Activated CD4-positive, alpha-beta T cell treated with anti-CD3 and anti-CD28 coated beads, Interleukin-2, amount 10 ng/mL, durations not matched to agents 24 days and 14 days (primary cell): ENCODE measurements around the gene ABCG5. TPM values are rescaled to one million over a fixed set of nuclear protein-coding genes. Genes with fewer than 3 reads are reported as not detected.

Experiments used
- DNase-seq: peaks from one replicate; pipeline ENCODE4 v3.0.0; 2022
- H3K27ac Mint-ChIP-seq: one replicate; pipeline ENCODE4 v1.8.0; 2022; ENCODE audit warnings: mild to moderate bottlenecking, mixed read lengths
- H3K27me3 Mint-ChIP-seq: one replicate; pipeline ENCODE4 v1.8.0; 2022; ENCODE audit warnings: mixed read lengths
- H3K36me3 Mint-ChIP-seq: one replicate; pipeline ENCODE4 v1.8.0; 2022; ENCODE audit warnings: low read depth, mild to moderate bottlenecking, mixed read lengths
- H3K4me1 Mint-ChIP-seq: one replicate; pipeline ENCODE4 v1.8.0; 2021; ENCODE audit warnings: mixed read lengths
- H3K4me3 Mint-ChIP-seq: one replicate; pipeline ENCODE4 v1.8.0; 2022; ENCODE audit warnings: mild to moderate bottlenecking, moderate library complexity, mixed read lengths
- H3K9me3 Mint-ChIP-seq: one replicate; pipeline ENCODE4 v1.8.0; 2021; ENCODE audit warnings: mixed read lengths
- intact Hi-C: fragments of 100-400 bp; cut with micrococcal nuclease; formaldehyde crosslinking; loops from one replicate; pipeline ENCODE4 v1.15.1; 2023
- total RNA-seq: library from RNA; stranded (reverse); gene quantifications from 2 replicates; pipeline ENCODE4 v1.2.3, GENCODE V29; 2022

The ABCG5 gene
- total RNA-seq, 1 donor from 2014 or later: not detected

DNA sequence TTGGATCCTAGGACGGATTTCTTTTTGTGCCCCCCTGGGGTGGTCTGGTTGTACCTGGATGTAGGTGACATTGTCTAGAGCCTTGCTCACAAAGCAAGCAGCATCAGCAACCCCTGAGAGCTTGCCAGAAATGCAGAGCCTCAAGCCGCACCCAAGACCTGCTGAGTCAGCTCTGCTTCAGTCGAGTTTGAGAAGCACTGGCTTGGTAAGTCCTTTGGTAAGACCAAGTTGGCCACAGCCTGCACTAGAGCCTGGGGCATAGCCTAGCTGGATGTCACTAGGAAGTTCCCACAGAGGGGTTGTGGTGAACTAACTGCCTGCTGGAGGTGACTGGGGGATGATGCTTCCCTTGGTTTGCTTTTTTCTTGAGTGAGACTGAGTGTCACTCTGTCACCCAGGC, 6.2 kb downstream of the ABCG5 start:
- Mint-ChIP-seq H3K9me3 (no peaks in the 10 kb centered on the region), H3K27ac (no peak overlapping the region), H3K36me3 (no peaks in the 10 kb centered on the region), H3K4me3 (no peak overlapping the region), H3K4me1 (peaks cover 2% of the 10 kb centered on the region), H3K27me3 (peaks cover 24% of the 10 kb centered on the region)
- DNase-seq: no peak
- intact Hi-C loops: no loop called here

DNA sequence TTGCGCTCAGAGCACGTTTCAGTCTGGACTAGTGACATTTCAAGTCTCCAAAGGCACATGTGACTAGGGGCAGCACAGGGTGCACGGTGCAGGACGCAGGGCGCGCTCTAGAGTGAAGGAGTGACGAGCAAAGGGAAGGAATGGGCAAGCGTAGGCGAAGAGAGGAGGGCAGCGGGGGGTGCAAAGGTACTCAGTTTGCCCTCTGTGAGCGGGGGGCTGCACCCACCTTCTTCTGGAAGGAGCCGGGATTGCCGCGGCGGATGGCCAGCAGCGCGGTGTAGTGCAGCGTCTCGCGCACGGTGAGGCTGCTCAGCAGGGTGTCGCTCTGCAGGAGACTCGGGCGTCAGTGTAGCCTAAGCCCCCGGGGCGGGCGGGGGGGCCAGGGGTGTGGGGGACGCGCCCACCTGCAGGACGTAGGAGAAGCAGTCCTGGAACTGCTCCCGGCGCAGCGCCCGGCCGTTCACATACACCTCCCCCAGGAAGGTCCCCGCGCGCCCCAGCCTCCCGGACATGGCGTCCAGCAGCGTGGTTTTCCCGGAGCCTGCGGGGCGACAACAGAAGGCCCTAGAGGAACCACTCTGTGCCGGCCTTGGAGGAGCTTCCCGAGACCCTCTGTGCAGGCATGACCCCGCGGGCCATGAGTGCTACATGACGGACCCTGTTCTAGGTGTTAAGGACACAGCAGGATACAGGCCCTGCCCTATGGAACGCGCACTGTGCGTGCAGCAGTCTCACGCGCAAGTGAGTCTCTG, 6.9 kb downstream of the ABCG5 start:
- Mint-ChIP-seq H3K27ac (no peak overlapping the region), H3K9me3 (no peaks in the 10 kb centered on the region), H3K4me1 (peaks cover 2% of the 10 kb centered on the region), H3K27me3 (peaks cover 24% of the 10 kb centered on the region), H3K36me3 (no peaks in the 10 kb centered on the region), H3K4me3 (no peak overlapping the region)
- intact Hi-C loops: no loop called here
- no peak for DNase-seq

DNA sequence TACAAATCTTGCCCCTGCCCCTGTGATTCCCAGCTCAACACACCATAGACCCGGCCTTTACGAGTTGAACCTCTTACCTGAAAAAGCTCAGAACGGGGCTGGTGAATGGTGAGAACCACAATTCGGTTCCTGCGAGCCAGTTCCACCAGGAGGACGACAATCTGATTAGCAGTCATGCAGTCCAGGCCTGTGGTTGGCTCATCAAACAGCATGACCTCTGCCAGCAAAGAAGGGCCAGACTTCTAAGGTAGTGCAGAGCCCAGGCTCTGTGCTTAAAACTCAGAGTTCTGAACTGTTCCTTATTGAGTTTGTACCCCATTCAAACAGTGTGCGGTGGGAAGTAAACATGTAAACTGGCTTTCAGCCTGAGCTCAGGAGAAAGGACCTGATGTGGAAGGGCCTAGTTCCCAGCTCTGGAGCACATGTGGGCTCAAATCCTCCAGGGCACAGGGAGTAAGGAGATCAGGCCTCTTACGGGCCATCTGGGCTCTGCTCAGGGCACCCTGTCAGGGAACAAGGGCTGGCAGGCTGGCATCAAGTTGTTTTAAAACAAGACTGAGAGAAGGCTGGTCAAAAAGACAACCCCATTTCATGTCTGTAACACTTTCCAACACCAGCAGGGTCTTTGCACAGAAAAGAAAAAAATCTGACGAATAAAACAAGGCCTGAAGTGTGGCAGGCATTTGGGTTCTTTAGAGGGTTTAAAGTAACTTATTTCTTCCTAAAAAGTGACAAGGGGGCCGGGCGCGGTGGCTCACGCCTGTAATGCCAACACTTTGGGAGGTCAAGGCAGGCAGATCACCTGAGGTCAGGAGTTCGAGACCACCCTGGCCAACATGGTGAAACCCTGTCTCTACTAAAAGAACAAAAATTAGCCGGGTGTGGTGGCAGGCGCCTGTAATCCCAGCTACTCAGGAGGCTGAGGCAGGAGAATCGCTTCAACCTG, 12.1 kb downstream of the ABCG5 start:
- Mint-ChIP-seq H3K4me1 (peaks cover 2% of the 10 kb centered on the region), H3K27ac (no peak overlapping the region), H3K9me3 (no peaks in the 10 kb centered on the region), H3K4me3 (no peak overlapping the region), H3K36me3 (no peaks in the 10 kb centered on the region), H3K27me3 (peaks cover 30% of the 10 kb centered on the region)
- intact Hi-C loops: no loop called here
- DNase-seq: no peak

DNA sequence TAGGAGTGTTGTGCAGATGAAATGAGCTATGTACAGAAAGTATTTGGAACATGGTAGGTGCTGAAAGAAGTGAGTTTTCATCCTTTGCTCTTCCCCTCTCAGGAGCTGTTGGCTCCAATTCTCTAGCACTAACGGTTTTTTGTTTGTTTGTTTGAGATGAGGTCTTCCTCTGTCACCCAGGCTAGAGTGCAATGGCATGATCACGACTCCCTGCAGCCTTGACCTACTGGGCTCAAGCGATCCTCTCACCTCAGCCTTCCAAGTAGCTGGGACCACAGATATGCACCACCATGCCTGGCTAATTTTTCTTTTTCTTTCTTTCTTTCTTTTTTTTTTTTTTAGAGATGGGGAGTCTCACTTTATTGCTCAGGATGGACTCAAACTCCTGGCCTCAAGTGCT, 12.8 kb downstream of the ABCG5 start:
- intact Hi-C loops: no loop called here
- no peaks in the 10 kb centered on the region for H3K9me3 Mint-ChIP-seq
- H3K36me3 Mint-ChIP-seq: no peaks in the 10 kb centered on the region
- H3K27ac Mint-ChIP-seq: no peak overlapping the region
- H3K4me3 Mint-ChIP-seq: no peak overlapping the region
- H3K27me3 Mint-ChIP-seq: peaks cover 32% of the 10 kb centered on the region
- no peak for DNase-seq
- no peaks in the 10 kb centered on the region for H3K4me1 Mint-ChIP-seq

DNA sequence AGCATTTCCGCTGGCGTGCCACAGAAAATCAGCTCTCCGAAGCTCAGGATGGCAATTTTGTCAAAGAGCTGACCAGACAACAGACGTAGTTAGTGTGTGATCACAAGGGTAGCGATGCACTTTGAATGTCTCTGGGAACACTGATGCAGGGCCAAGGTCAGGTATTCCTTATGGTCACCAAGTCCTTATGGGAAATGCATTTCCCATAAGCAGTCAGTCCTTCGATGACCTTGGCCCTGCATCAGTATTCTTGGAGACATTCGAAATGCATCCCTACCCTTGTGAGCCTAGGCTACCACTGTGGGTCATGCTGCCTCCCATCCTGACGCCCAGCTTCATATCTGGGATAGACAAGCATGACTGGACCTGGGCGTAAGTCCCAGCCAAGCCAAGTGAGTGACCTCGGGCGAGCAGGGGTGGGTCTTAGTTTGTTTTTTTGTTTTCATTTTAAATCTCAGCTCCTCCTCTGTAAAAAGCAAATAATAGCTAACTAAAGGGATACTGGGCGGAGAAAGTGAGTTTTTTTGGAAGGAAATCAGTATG, 13.6 kb downstream of the ABCG5 start:
- H3K9me3 Mint-ChIP-seq: no peaks in the 10 kb centered on the region
- no peak overlapping the region for H3K4me3 Mint-ChIP-seq
- H3K27me3 Mint-ChIP-seq: peaks cover 24% of the 10 kb centered on the region
- no peak overlapping the region for H3K27ac Mint-ChIP-seq
- intact Hi-C loops: no loop called here
- H3K36me3 Mint-ChIP-seq: no peaks in the 10 kb centered on the region
- DNase-seq: no peak
- H3K4me1 Mint-ChIP-seq: no peaks in the 10 kb centered on the region

DNA sequence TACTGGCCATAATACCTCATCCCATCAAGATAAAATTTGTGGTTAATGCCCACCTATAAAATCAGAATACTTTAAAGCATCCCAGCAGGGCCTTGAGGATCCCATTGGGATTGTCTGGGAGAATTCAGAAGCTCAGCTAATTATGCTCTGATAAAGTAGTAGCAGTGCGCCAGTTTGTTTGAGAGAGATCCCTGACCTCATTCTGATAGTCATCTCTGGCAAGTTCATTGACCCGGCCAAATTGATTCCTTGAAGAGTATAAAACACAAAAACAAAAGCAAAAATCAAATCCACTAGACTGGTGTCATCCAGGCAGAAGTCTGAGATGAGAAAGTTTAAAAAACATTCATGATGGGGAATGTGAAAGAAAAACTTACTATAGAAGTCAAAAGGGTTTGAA, 14.1 kb downstream of the ABCG5 start:
- H3K27me3 Mint-ChIP-seq: peaks cover 20% of the 10 kb centered on the region
- no peaks in the 10 kb centered on the region for H3K36me3 Mint-ChIP-seq
- DNase-seq: no peak
- no peak overlapping the region for H3K27ac Mint-ChIP-seq
- no peaks in the 10 kb centered on the region for H3K9me3 Mint-ChIP-seq
- H3K4me1 Mint-ChIP-seq: no peaks in the 10 kb centered on the region
- intact Hi-C loops: no loop called here
- H3K4me3 Mint-ChIP-seq: no peak overlapping the region

DNA sequence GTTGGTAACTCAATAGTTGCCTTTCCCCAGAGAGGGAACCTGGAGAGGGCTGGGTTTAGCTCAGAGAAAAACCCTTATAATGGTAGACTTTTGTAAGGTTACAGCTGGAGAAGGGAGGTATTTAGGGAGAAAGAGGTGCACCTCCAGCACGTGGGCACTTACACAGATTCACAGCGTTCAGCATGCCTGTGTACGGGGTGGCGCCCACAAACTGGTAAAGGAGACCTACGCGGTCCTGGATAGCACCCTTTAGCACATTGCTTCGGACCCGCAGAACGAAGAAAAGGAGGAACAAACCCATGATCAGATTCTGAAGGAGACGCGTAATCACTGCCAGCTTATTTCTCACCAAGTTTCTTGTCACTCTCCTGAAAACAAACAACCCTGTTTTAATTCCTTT, 14.9 kb downstream of the ABCG5 start:
- DNase-seq: no peak
- H3K4me3 Mint-ChIP-seq: no peak overlapping the region
- no peaks in the 10 kb centered on the region for H3K36me3 Mint-ChIP-seq
- no peak overlapping the region for H3K27ac Mint-ChIP-seq
- H3K27me3 Mint-ChIP-seq: peaks cover 18% of the 10 kb centered on the region
- H3K4me1 Mint-ChIP-seq: no peaks in the 10 kb centered on the region
- no peaks in the 10 kb centered on the region for H3K9me3 Mint-ChIP-seq
- intact Hi-C loops: no loop called here

DNA sequence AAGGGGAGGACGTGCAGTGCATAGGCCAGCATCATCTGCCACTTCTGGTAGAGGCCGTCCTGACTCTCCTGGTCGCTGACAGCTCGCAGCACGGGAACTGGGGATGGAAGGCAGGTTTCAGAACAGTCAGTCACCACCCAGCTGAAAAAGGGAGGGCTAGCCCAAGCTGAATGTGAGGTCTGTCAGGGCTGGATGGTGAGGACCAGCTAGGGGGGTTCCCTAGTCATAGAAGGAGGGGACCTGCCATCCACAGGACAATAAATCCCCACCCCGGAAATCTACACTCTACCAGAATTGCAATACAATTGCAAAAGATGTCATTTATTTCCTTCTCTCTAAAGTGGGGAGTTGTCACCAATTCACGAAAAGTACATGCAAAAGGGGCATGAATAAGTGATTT, 15.8 kb downstream of the ABCG5 start:
- no peak overlapping the region for H3K4me3 Mint-ChIP-seq
- intact Hi-C loops: no loop called here
- no peak for DNase-seq
- H3K9me3 Mint-ChIP-seq: no peaks in the 10 kb centered on the region
- H3K27me3 Mint-ChIP-seq: peaks cover 18% of the 10 kb centered on the region
- H3K4me1 Mint-ChIP-seq: no peaks in the 10 kb centered on the region
- no peaks in the 10 kb centered on the region for H3K36me3 Mint-ChIP-seq
- no peak overlapping the region for H3K27ac Mint-ChIP-seq

DNA sequence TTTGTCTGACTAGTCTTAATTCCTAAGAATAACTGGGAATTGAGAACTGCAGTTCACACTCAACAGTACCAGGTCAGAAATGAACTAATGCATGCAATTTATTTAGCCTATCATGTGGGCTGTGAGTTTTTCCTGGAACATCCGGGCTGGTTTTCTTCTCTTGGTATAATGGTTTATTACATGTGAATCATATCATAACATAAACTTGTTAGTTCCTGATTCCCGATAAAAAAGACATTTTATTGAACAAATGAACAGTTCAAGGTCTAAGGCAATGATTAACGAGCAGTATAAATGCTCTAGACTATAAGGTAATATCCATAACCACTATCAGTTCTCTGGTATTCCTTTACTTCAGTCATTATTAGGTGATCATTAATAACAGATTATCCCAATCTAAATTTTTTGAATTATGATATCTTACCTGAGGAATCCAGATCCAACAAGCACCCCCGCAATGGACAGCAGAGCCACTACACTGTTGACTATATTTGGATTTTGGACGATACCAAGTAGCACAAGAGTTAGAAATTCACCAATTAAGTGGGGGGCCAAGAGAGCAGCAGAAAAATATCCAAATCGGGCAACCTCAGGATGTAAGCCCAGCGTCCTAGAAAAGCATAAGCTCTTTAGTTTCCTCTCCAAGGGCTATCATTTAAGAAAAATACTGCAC, 19.0 kb downstream of the ABCG5 start:
- H3K27me3 Mint-ChIP-seq: peaks cover 16% of the 10 kb centered on the region
- no peak for DNase-seq
- no peaks in the 10 kb centered on the region for H3K9me3 Mint-ChIP-seq
- H3K4me1 Mint-ChIP-seq: no peaks in the 10 kb centered on the region
- intact Hi-C loops: no loop called here
- no peak overlapping the region for H3K27ac Mint-ChIP-seq
- H3K36me3 Mint-ChIP-seq: no peaks in the 10 kb centered on the region
- H3K4me3 Mint-ChIP-seq: no peak overlapping the region

DNA sequence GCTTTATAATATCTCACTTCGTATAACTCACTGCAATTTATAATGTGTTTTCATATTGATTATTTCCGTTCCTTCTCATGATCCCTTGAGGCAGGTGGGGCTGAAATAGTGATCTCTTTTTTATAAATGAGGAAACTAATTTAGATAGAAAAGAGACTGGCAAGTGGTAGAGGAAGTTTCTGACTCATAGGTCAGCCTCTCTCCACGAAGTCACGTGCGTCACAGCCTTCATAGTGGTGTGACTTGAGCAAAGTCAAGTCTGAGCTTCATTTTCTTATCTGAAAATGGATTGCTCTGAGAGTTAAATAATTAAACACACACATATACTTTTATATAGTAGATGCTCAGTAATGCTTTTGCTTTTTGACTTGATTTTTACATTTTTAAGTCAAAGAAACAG, 19.9 kb downstream of the ABCG5 start:
- intact Hi-C loops: no loop called here
- Mint-ChIP-seq H3K4me1 (no peaks in the 10 kb centered on the region), H3K36me3 (no peaks in the 10 kb centered on the region), H3K27ac (no peak overlapping the region), H3K27me3 (peaks cover 16% of the 10 kb centered on the region), H3K9me3 (no peaks in the 10 kb centered on the region), H3K4me3 (no peak overlapping the region)
- DNase-seq: no peak

DNA sequence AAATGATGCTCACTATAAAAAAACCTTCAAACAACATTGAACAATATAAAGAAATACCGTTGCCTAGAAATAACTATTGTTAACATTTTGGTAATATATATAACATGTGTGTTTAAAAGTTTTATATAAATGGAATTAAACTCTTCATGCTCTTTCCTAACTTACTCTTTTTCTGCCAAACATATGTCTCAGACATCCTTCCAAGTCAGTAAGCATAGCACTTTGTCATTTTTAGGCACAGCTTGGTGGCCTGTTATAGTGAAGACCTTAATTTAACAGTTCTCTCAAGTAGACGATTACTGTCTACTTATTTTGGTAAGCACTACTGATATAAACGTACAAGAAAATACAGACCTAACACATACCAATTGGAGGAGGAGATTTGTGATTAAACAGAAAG, 23.9 kb downstream of the ABCG5 start:
- no peak overlapping the region for H3K27ac Mint-ChIP-seq

DNA sequence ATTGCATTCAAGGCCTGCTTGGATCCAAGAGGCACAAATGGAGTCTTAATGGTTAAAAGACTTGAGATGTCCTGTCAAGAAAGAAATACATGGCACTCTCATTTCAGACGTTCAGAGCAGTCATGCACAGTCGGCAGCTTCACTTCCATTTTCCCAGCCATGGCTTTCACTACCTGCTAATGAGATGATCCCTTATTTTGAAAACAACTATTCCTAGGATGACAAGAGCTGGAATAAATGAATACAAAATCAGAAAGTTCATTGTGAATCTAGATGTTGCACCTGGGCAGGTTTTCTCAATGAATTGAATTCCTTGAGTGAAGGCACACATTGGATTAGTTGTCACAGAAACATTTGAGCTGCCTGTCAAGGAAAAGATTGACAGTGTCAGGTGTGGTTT, 25.7 kb downstream of the ABCG5 start:
- intact Hi-C loops: no loop called here
- no peak for DNase-seq
- no peak overlapping the region for H3K4me3 Mint-ChIP-seq
- H3K36me3 Mint-ChIP-seq: no peaks in the 10 kb centered on the region
- H3K27ac Mint-ChIP-seq: no peak overlapping the region
- no peaks in the 10 kb centered on the region for H3K9me3 Mint-ChIP-seq
- no peaks in the 10 kb centered on the region for H3K4me1 Mint-ChIP-seq
- no peaks in the 10 kb centered on the region for H3K27me3 Mint-ChIP-seq

More for the DNA sequence above, 23.9 kb downstream of the ABCG5 start:
- no peaks in the 10 kb centered on the region for H3K9me3 Mint-ChIP-seq
- no peaks in the 10 kb centered on the region for H3K27me3 Mint-ChIP-seq
- intact Hi-C loops: no loop called here
- no peaks in the 10 kb centered on the region for H3K36me3 Mint-ChIP-seq
- no peaks in the 10 kb centered on the region for H3K4me1 Mint-ChIP-seq
- no peak for DNase-seq
- no peak overlapping the region for H3K4me3 Mint-ChIP-seq

DNA sequence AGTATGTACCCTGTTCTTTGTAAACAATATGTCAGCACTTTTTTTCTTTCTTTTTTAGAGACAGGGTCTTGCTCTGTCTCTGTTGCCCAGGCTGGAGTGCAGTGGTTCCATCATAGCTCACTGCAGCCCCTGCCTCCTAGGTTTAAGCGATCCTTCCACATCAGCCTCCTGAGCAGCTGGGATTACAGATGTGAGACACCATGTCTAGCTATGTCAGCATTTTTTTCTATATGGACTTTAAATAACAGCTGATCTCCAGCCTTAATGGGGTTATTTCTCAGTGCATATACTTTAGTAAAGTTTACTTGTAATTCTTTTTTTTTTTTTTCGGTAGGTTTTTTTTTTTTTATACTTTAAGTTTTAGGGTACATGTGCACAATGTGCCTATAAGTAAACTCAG, 26.6 kb downstream of the ABCG5 start:
- Mint-ChIP-seq H3K4me1 (no peaks in the 10 kb centered on the region), H3K4me3 (no peak overlapping the region), H3K27me3 (peaks cover 1% of the 10 kb centered on the region), H3K9me3 (no peaks in the 10 kb centered on the region), H3K36me3 (no peaks in the 10 kb centered on the region), H3K27ac (no peak overlapping the region)
- intact Hi-C loops: no loop called here
- DNase-seq: no peak

DNA sequence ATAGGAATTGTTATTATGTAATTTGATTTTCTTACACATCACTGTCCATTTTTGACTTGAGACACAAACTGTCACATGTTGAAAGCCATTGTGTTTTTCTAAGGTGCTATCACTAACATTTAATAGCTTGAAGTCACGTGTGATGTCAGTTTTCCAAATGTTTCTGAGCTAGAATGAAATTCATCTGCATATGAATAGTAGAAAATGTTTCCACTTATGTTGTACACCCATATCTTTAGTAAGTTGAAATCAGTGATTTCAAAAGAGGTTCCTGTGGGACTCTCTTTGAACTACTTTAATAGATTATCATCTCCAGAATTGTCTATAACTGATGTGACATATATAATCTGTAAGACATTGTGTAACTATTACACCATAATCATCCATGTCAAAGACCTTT, 27.8 kb downstream of the ABCG5 start:
- DNase-seq: no peak
- no peak overlapping the region for H3K27ac Mint-ChIP-seq
- intact Hi-C loops: no loop called here
- peaks cover 1% of the 10 kb centered on the region for H3K27me3 Mint-ChIP-seq
- H3K4me1 Mint-ChIP-seq: no peaks in the 10 kb centered on the region
- H3K36me3 Mint-ChIP-seq: no peaks in the 10 kb centered on the region
- no peaks in the 10 kb centered on the region for H3K9me3 Mint-ChIP-seq
- no peak overlapping the region for H3K4me3 Mint-ChIP-seq
